GM12878 (cell line): Measurements from ENCODE around the gene PLEKHH1. TPM values are rescaled to one million over a fixed set of nuclear protein-coding genes. Genes with fewer than 3 reads are reported as not detected.

Experiments used
- ATAC-seq: fragments of 200-7000 bp; cut with Tn5 transposase; 3 replicates; pipeline ENCODE4 v1.9.1; 2020; ENCODE audit warnings: mild to moderate bottlenecking, moderate library complexity
- BruUV-seq: library from RNA; stranded (reverse); fragments of 400-500 nt; replicated peaks from 2 replicates; lab custom pipeline; 2021; lab: Mats Ljungman, UMichigan
- CTCF ChIA-PET: fragments of 300-600 bp; sonication (Branson Sonifier 250); formaldehyde crosslinking; extraction: SDS; loops from one replicate; lab custom pipeline; 2021; ENCODE audit warnings: inconsistent platforms; lab: Yijun Ruan, JAX
- POLR2A ChIA-PET: fragments of 350-600 bp; formaldehyde crosslinking; extraction: SDS; loops from one replicate; lab custom pipeline; 2021; ENCODE audit warnings: inconsistent platforms; lab: Charles Lee
- RAD21 ChIA-PET: fragments of 300-600 bp; sonication (Branson Sonifier 250); formaldehyde crosslinking; loops from one replicate; lab custom pipeline; 2023; ENCODE audit warnings: antibody characterized with exemption; ENCODE audit not compliant: unreplicated experiment; lab: Charles Lee
- SMC1A ChIA-PET: fragments of 300-600 bp; sonication (Branson Sonifier 250); formaldehyde crosslinking; loops from one replicate; lab custom pipeline; 2023; ENCODE audit not compliant: unreplicated experiment, uncharacterized antibody; lab: Charles Lee
- DNase-seq: peaks from one replicate; pipeline ENCODE4 v3.0.0-alpha.2; 2011; ENCODE audit warnings: low read depth, low spot score
- FAIRE-seq: peaks from 3 replicates; lab custom pipeline; 2011; peaks lifted over from hg19 to GRCh38; lab: Jason Lieb, UNC
- H2AFZ ChIP-seq: 2 replicates; pipeline ENCODE4 v1.6.0; 2011; ENCODE audit warnings: low read depth, low read length, control low read depth; ENCODE audit not compliant: control insufficient read depth
- H3K27ac ChIP-seq: 2 replicates; pipeline ENCODE4 v1.5.1; 2011; ENCODE audit warnings: control low read depth; ENCODE audit not compliant: control insufficient read depth, insufficient read depth
- H3K27me3 ChIP-seq, 2 experiments: replicated peaks in 1 of 2; 2 replicates each; pipeline versions ENCODE4 v1.6.0 to v1.6.1; 2011; ENCODE audit warnings: low read length in 1 of 2; ENCODE audit not compliant: control insufficient read depth in 2 of 2, insufficient read depth in 2 of 2
- H3K36me3 ChIP-seq, 2 experiments: 2 replicates each; pipeline ENCODE4 v1.5.1; 2011; ENCODE audit warnings: low read length in 1 of 2; ENCODE audit not compliant: control insufficient read depth in 2 of 2, insufficient read depth in 2 of 2
- H3K4me1 ChIP-seq: 2 replicates; pipeline ENCODE4 v1.6.1; 2011; ENCODE audit warnings: mild to moderate bottlenecking, low read length, moderate library complexity, mixed read lengths; ENCODE audit not compliant: control insufficient read depth, insufficient read depth
- H3K4me2 ChIP-seq: 2 replicates; pipeline ENCODE4 v1.6.0; 2011; ENCODE audit warnings: control low read depth; ENCODE audit not compliant: control insufficient read depth, insufficient read depth
- H3K4me3 ChIP-seq: fragments of 200-600 bp; sonication (generic); 2 replicates; pipeline ENCODE4 v1.5.1; 2016
- H3K79me2 ChIP-seq: 2 replicates; pipeline ENCODE4 v1.6.0; 2011; ENCODE audit warnings: low read length; ENCODE audit not compliant: control insufficient read depth, insufficient read depth
- H3K9ac ChIP-seq: 2 replicates; pipeline ENCODE4 v1.8.0; 2011; ENCODE audit warnings: low read length, control low read depth, mixed read lengths; ENCODE audit not compliant: control insufficient read depth, insufficient read depth
- H3K9me3 ChIP-seq: replicated peaks from 3 replicates; pipeline ENCODE4 v1.5.1; 2011; ENCODE audit warnings: mild to moderate bottlenecking, low read length; ENCODE audit not compliant: control insufficient read depth, insufficient read depth
- H4K20me1 ChIP-seq: 2 replicates; pipeline ENCODE4 v1.6.0; 2011; ENCODE audit not compliant: control insufficient read depth, insufficient read depth
- BACH1 ChIP-seq: fragments of 450-650 bp; IDR thresholded peaks from 2 replicates; pipeline ENCODE4 v1.6.1; 2017; ENCODE audit warnings: mild to moderate bottlenecking, borderline replicate concordance
- BMI1 ChIP-seq: fragments of 450-650 bp; IDR thresholded peaks from 2 replicates; pipeline ENCODE4 v1.6.1; 2016; ENCODE audit warnings: mild to moderate bottlenecking, moderate library complexity, borderline replicate concordance
- CHD1 ChIP-seq: IDR thresholded peaks from 2 replicates; pipeline ENCODE4 v1.6.1; 2012; ENCODE audit warnings: low read depth, low read length, improper control_type of control experiment
- ETV6 ChIP-seq, 2 experiments: fragments of 450-650 bp in 1 of 2; IDR thresholded peaks in 1 of 2; conservative IDR thresholded peaks in 1 of 2; 2 replicates each; pipeline ENCODE4 v1.6.1; 2014; ENCODE audit warnings: antibody characterized with exemption in 1 of 2, borderline replicate concordance in 1 of 2, low read depth in 1 of 2, mild to moderate bottlenecking in 1 of 2, moderate library complexity in 1 of 2
- FOS ChIP-seq: IDR thresholded peaks from 3 replicates; pipeline ENCODE4 v1.6.1; 2011; ENCODE audit warnings: borderline replicate concordance; ENCODE audit not compliant: insufficient read length; ENCODE audit errors: extremely low read depth
- FOXM1 ChIP-seq: IDR thresholded peaks from 2 replicates; pipeline ENCODE4 v1.6.1; 2012; ENCODE audit warnings: low read depth, mild to moderate bottlenecking, inconsistent platforms, low read length, moderate library complexity
- GABPA ChIP-seq: IDR thresholded peaks from 2 replicates; pipeline ENCODE4 v1.6.1; 2014; ENCODE audit warnings: antibody characterized with exemption, low read depth, mild to moderate bottlenecking, inconsistent platforms
- HDAC6 ChIP-seq: fragments of 200-600 bp; sonication (generic); IDR thresholded peaks from one replicate; pipeline ENCODE4 v1.8.0; 2017; ENCODE audit warnings: antibody characterized with exemption; ENCODE audit not compliant: unreplicated experiment
- JUNB ChIP-seq: IDR thresholded peaks from 2 replicates; pipeline ENCODE4 v1.6.1; 2016; ENCODE audit warnings: antibody characterized with exemption, mild to moderate bottlenecking
- MEF2B ChIP-seq: fragments of 450-650 bp; IDR thresholded peaks from 2 replicates; pipeline ENCODE4 v1.6.1; 2018; ENCODE audit warnings: mild to moderate bottlenecking, moderate library complexity; ENCODE audit not compliant: partially characterized antibody, poor library complexity, severe bottlenecking
- MYC ChIP-seq: IDR thresholded peaks from 2 replicates; pipeline ENCODE4 v1.6.1; 2011; ENCODE audit warnings: mild to moderate bottlenecking, low read length, moderate library complexity, inconsistent platforms; ENCODE audit not compliant: insufficient read depth, insufficient replicate concordance, insufficient read length, severe bottlenecking
- PML ChIP-seq: IDR thresholded peaks from 2 replicates; pipeline ENCODE4 v1.6.1; 2012; ENCODE audit warnings: low read length, inconsistent platforms
- POLR2AphosphoS5 ChIP-seq: IDR thresholded peaks from 2 replicates; pipeline ENCODE4 v1.6.1; 2011; ENCODE audit warnings: mild to moderate bottlenecking, low read length, inconsistent platforms
- RFX5 ChIP-seq: IDR thresholded peaks from 2 replicates; pipeline ENCODE4 v1.6.1; 2011; ENCODE audit warnings: low read depth, low read length, improper control_type of control experiment
- SMAD1 ChIP-seq: fragments of 450-650 bp; IDR thresholded peaks from 2 replicates; pipeline ENCODE4 v1.6.1; 2018; ENCODE audit warnings: mild to moderate bottlenecking, low read depth; ENCODE audit not compliant: partially characterized antibody
- WGBS: methylation state at CpG from one replicate; pipeline ENCODE4 v1.1.6; 2016; ENCODE audit warnings: low lambda C conversion rate; ENCODE audit not compliant: insufficient replicate concordance, insufficient coverage; ENCODE audit errors: missing lambda C conversion rate; 5-methylcytosine and 5-hydroxymethylcytosine counted together
- in situ Hi-C: fragments of 300-500 bp; cut with MboI; formaldehyde crosslinking; loops from 9 replicates; pipeline ENCODE4 v1.14.3; 2018; ENCODE audit warnings: mixed read lengths
- intact Hi-C: fragments of 100-400 bp; cut with micrococcal nuclease; formaldehyde crosslinking; loops from one replicate; pipeline ENCODE4 v1.14.2; 2022; ENCODE audit not compliant: unreplicated experiment
- polyA plus RNA-seq, 11 experiments: library from polyadenylated mRNA; depleted of rRNA in 4 of 11; unstranded in 6 of 11; stranded (reverse) in 5 of 11; fragments of >200 nt; fragmentation: Nextera tagmentation in 4 of 11; fragmentation: Illumina TruSeq in 1 of 11; extraction: Ambion mirVana in 4 of 11; extraction: Trizol in 1 of 11; gene quantifications; 1 replicate in 1 of 11; 2 replicates in 10 of 11; pipeline versions ENCODE4 v1.2.1 to v1.2.3, GENCODE V29; 2011 to 2016; ENCODE audit warnings: inconsistent platforms in 2 of 11, missing spikeins in 2 of 11, low read depth in 1 of 11
- total RNA-seq, 4 experiments: library from RNA; depleted of rRNA in 3 of 4; stranded (reverse); fragments of >200 nt in 3 of 4; fragmentation: Illumina TruSeq in 1 of 4; extraction: Trizol in 1 of 4; gene quantifications; 2 replicates each; pipeline versions ENCODE4 v1.2.1 to v1.2.3, GENCODE V29; 2013 to 2021
- TF ChIP-seq, protein P1 (sequence below): IDR thresholded peaks from 2 replicates; pipeline ENCODE4 v1.6.1; 2012; ENCODE audit warnings: low read depth, low read length, improper control_type of control experiment

The PLEKHH1 gene
- total and polyA plus RNA-seq, 10 of the 15 experiments (the other 5 are each of a cell fraction or from before 2014, with no cell fraction given): 0.11 to 0.95 (median 0.41) TPM

GRCh38 chr14:67562025-67562775, 29.1 kb downstream of the PLEKHH1 start:
- DNase-seq (no peak), FAIRE-seq (no peak), ATAC-seq (no peak)
- Histone ChIP-seq H3K4me2 (no peak overlapping the region), H3K36me3 (no peaks in the 10 kb centered on the region), H3K4me1 (no peaks in the 10 kb centered on the region), H3K4me3 (no peak overlapping the region), H3K27me3 (no peaks in the 10 kb centered on the region; a peak in 1 of 4 replicates), H3K27ac (no peak overlapping the region), H3K9ac (no peak overlapping the region), H4K20me1 (no peaks in the 10 kb centered on the region), H3K79me2 (no peaks in the 10 kb centered on the region), H2AFZ (no peak overlapping the region), H3K9me3 (no peaks in the 10 kb centered on the region)
- TF ChIP-seq SMAD1: no peak
- RAD21 ChIA-PET: interaction anchor here (0.8 to 1.8 kb wide), 3 partner anchors 19 to 35 kb away, joined by 3 to 5 read pairs (median 3); no protein-coding TSS in a partner anchor
- no TSS peak for BruUV-seq
- intact Hi-C loops: no loop called here
- in situ Hi-C loops: no loop called here
- SMC1A ChIA-PET: interaction anchor here (1.0 to 2.1 kb wide), 3 partner anchors 9 to 109 kb away, joined by 3 to 8 read pairs (median 4); no protein-coding TSS in a partner anchor
- POLR2A ChIA-PET: no interaction called here
- 57% methylated on average over 14 of the region's 14 CpGs for WGBS
- CTCF ChIA-PET: interaction anchor here (0.8 to 27.6 kb wide), 5 partner anchors 9 to 138 kb away, joined by 3 to 583 read pairs (median 5); partner anchors contain the start of gene TMEM229B

GRCh38 chr14:67562776-67563150, 29.7 kb downstream of the PLEKHH1 start:
- 76% methylated on average over 5 of the region's 5 CpGs for WGBS
- CTCF ChIA-PET: interaction anchor here (0.8 to 27.6 kb wide), 4 partner anchors 8 to 139 kb away, joined by 3 to 583 read pairs (median 12); no protein-coding TSS in a partner anchor
- SMC1A ChIA-PET: interaction anchor here (1.0 to 2.1 kb wide), 3 partner anchors 9 to 109 kb away, joined by 3 to 8 read pairs (median 4); no protein-coding TSS in a partner anchor
- Histone ChIP-seq H3K79me2 (no peaks in the 10 kb centered on the region), H3K4me2 (no peak overlapping the region), H3K9ac (no peak overlapping the region), H4K20me1 (no peaks in the 10 kb centered on the region), H2AFZ (no peak overlapping the region), H3K4me3 (no peak overlapping the region), H3K27me3 (no peaks in the 10 kb centered on the region; a peak in 1 of 4 replicates), H3K4me1 (no peaks in the 10 kb centered on the region), H3K36me3 (no peaks in the 10 kb centered on the region), H3K9me3 (no peaks in the 10 kb centered on the region), H3K27ac (no peak overlapping the region)
- RAD21 ChIA-PET: interaction anchor here (1.8 kb wide), 1 partner anchor 32 kb away, joined by 5 read pairs; no protein-coding TSS in a partner anchor
- ATAC-seq (no peak), FAIRE-seq (no peak), DNase-seq (no peak)
- intact Hi-C loops (no loop called here), in situ Hi-C loops (no loop called here)
- POLR2A ChIA-PET: no interaction called here
- no TSS peak for BruUV-seq
- no peak for TF ChIP-seq BMI1
- TF ChIP-seq BACH1: no peak
- no peak for TF ChIP-seq CHD1
- TF ChIP-seq MEF2B: no peak
- no peak for TF ChIP-seq PML
- TF ChIP-seq FOS: no peak
- TF ChIP-seq ETV6 (conservative IDR thresholded peaks at IDR 0.05 in 1 of 2, IDR thresholded peaks at IDR 0.05 in 1 of 2; ENCODE audit: borderline replicate concordance in 1 of 2, low read depth in 1 of 2): no peak
- no peak for TF ChIP-seq HDAC6
- no peak for TF ChIP-seq JUNB
- no peak for TF ChIP-seq RFX5
- TF ChIP-seq GABPA: no peak
- no peak for TF ChIP-seq FOXM1
- no peak for TF ChIP-seq POLR2AphosphoS5
- no peak for TF ChIP-seq MYC
- TF ChIP-seq, protein P1, sequence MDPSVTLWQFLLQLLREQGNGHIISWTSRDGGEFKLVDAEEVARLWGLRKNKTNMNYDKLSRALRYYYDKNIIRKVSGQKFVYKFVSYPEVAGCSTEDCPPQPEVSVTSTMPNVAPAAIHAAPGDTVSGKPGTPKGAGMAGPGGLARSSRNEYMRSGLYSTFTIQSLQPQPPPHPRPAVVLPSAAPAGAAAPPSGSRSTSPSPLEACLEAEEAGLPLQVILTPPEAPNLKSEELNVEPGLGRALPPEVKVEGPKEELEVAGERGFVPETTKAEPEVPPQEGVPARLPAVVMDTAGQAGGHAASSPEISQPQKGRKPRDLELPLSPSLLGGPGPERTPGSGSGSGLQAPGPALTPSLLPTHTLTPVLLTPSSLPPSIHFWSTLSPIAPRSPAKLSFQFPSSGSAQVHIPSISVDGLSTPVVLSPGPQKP: no peak
